HG03097 (cell line): ENCODE data around the gene SLC35B2.
A peak's percentile ranks its signal among the peaks of the same experiment; 100 is the strongest.

Source experiments
- ATAC-seq: cut with Tn5 transposase; IDR thresholded peaks from one replicate; pipeline ENCODE4 v1.9.1; 2021; ENCODE audit not compliant: unreplicated experiment, low FRiP score

Gene SLC35B2

GRCh38 chr6:44224029-44224964 is 33.0 kb downstream of the SLC35B2 start:
- no peak for ATAC-seq

- no peak for ATAC-seq
Measured at GRCh38 chr6:44223319-44224028, 33.9 kb downstream of the SLC35B2 start, which contains the start of gene SLC29A1. Gene SLC29A1, plus strand, starts transcription at chr6:44223595. Its CDS starts 3,719 bp downstream, at chr6:44227314.

DNA sequence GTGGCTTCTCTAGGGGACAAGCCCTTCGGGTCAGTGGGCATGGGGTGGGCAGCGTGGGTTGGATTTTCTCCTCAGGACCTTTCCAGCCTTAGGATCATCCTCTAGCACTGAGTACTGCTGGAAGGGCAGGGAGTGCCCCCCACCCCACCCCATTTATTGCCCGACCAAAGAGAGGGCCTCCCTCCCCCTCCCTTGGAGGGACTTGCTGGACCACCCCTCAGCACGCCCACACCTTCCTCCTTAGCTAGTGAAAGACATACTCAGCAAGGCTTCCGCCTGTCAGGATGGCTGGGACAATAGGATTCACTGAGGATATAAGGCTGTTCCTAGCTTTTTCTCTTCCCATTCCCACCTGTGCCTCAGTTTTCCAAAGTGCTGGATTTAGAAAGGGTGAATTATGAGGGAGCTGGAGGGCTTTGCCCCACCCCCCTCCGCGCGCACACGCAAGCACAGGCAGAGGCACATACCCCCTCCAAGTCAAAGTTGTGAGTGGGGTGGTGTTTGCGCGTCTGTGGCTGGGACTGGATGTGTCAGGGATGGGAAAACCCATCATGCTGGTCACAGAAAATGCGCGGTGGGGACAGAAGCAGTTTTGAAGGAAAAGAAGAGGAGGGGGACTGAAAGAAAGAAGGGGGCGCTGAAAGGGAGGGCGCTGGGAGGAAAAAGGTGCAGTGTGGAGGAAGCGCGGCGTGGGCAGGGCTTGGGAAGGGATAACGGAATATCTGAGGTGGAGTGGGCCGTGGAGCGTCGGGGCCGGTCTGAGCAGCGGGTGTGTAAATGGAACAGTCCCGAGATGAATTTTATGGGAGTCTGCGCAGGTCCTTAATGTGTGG is 34.6 kb downstream of the SLC35B2 start:
- no peak for ATAC-seq

- no peak for ATAC-seq
Measured at GRCh38 chr6:44221961-44222335, 35.4 kb downstream of the SLC35B2 start.

DNA sequence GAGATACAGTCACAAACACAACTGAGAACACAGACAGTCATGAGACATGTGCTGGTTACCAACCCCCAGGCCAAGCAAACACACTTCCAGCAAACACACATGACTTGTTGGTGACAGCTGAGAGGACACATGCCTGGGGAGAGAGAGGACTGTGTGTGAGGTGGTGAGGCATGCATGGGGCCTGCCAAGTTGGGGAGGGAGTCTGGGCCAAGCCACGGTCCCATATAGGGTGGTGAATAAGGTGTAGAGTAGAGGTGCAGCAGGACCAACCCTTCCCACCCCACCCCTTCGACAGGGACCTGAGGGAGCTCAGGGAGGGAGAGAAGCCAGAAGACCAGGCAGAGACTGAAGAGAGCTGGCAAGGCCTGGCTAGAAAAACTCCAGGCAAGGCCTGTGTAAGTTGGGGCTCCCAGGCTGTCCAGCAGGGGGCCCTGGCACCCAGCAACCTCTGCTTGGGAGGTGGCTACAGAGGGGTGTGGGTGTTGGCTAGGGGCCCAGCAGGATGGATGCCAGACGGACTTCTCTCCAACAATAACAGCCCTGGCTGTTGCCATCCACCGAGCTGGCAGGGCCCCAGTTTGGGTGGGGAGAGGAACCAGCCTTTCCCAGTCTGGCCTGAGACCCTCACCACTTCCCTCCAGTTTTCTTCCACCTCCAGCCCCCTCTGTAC is 35.9 kb downstream of the SLC35B2 start:
- ATAC-seq = peak; percentile 32

DNA sequence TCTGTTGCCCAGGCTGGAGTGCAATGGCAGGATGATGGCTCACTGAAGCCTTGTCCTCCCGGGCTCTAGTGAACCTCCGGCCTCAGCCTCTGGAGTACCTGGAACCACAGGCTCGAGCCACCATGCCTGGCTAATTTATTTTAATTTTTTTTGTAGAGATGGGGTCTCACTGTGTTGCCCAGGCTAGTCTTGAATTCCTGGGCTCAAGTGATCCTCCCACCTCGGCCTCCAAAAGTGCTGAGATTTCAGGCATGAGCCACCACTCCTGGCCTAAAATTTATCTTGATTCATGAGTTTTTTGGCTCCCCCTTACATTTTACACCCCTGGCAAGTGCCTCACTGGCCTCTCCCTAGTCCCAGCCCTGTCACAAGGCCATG is 36.4 kb downstream of the SLC35B2 start:
- ATAC-seq = no peak

DNA sequence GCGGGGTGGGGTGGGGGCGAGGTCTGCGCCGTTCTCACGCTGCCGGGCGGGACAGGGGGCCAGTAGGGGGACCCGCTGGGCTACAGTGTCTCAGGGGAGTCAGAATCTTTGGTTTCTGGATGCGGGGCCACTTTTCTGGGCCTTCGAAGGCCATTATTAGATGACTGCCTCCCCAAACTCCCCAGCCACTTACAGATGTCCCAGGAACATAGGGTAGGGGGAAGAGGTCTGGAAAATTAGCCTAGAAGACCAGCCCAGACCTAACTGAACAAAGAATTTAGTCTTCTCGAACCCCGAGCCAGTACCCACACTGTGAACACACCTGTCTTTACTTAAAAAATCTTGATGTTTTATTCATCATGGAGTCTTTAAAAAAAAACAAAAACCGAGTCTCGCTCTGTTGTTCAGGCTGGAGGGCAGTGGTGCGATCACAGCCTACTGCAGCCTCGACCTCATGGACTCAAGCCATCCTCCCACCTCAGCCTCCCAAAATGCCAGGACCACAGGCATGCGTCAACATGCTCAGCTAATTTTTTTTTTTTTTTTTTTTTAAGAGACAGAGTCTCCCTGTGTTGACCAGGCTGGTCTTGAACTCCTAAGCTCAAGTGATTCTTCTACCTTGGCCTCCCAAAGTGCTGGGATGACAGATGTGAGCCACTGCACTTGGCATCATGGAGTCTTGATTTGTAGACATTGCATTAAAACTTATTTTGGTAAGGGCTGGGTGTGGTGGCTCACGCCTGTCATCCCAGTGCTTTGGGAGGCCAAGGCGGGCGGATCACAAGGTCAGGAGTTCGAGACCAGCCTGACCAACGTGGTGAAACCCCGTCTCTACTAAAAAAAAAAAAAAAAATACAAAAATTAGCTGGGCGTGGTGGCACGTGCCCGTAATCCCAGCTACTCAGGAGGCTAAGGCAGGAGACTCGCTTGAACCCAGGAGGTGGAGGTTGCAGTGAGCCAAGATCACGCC is 37.2 kb downstream of the SLC35B2 start:
- no peak for ATAC-seq

DNA sequence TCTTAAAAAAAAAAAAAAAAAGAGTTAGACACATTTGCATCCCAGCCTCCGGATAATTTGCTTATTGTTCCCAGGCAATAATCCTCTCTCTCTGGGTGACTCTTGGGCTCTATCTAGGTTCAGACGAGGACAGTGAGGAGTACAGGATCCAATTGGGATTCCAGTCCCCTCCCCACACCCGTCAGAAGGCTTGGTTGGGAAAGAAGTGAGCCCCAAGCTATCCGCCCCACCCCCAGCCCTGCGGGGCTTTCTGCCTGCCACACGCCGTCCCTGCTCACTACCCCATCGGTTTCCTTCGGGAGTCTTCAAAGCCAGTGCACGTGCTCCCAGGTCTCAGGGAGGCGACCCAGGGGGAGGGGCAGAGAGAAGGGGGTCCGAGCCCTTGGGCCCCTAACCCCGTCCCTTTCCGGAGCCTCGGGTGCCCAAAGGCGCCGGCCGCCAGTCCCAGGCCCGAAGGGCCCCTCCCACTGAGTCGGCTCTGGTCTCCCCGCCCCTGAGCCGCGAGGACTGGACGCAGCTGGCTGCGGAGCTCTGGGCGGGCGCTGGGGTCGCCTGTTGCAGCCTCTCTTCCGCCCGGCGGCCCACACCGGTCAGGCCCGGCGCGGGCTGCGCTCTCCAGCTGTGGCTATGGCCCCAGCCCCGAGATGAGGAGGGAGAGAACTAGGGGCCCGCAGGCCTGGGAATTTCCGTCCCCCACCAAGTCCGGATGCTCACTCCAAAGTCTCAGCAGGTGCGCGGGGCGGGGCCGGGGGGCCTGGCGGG is 38.1 kb downstream of the SLC35B2 start:
- peak; percentile 42 for ATAC-seq

GRCh38 chr6:44217332-44218143 is 39.8 kb downstream of the SLC35B2 start:
- no peak for ATAC-seq

GRCh38 chr6:44216677-44217331 is 40.5 kb downstream of the SLC35B2 start, which contains the start of gene MYMX:
Gene MYMX, plus strand, starts transcription at chr6:44216926. Its CDS starts 546 bp downstream, at chr6:44217472.
- no peak for ATAC-seq

- no peak for ATAC-seq
Measured at GRCh38 chr6:44214307-44214706, 43.0 kb downstream of the SLC35B2 start.

DNA sequence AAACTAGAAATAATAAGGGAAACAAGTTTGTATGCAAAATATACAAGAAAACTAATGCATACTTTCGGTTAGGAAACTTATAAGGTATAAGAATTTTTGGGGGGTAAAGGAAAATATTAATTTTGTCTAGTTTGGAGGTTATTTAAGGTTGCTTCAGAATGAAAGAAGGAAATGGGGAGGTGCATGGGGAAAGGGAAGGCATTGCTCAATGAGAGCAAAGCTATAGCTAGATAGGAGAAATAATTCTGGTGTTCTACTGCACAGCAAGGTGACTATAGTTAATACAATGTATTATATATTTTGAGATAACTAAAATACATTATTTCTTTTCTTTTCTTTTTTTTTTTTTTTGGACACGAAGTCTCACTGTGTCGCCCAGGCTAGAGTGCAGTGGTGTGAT is 46.0 kb downstream of the SLC35B2 start:
- ATAC-seq = no peak

- no peak for ATAC-seq
Measured at GRCh38 chr6:44207966-44208365, 49.4 kb downstream of the SLC35B2 start.
